Neural cell (in vitro differentiated cells): ENCODE data around the gene MAGI2. TPM values are rescaled to one million over a fixed set of nuclear protein-coding genes. Genes with fewer than 3 reads are reported as not detected.

Experiments
- H2AFZ ChIP-seq: fragments of 200-600, 300-800 bp; sonication (generic), shearing (Covaris generic); 2 replicates; pipeline ENCODE4 v1.6.0; 2014; ENCODE audit warnings: low read depth, mild to moderate bottlenecking, antibody characterized with exemption, low read length, moderate library complexity
- H3F3A ChIP-seq: fragments of 200-600 bp; shearing (Covaris generic); 2 replicates; pipeline ENCODE4 v1.6.1; 2016; ENCODE audit warnings: mild to moderate bottlenecking, moderate library complexity, mixed read lengths, antibody characterized with exemption, low read length; ENCODE audit not compliant: insufficient read depth, poor library complexity, severe bottlenecking
- H3K27ac ChIP-seq: fragments of 200-600, 300-800 bp; sonication (generic), shearing (Covaris generic); 2 replicates; pipeline ENCODE4 v1.5.1; 2014; ENCODE audit warnings: mild to moderate bottlenecking, low read length, moderate library complexity
- H3K27me3 ChIP-seq: fragments of 300-800, 200-600 bp; sonication (generic), shearing (Covaris generic); 2 replicates; pipeline ENCODE4 v1.6.0; 2014; ENCODE audit warnings: mild to moderate bottlenecking, low read depth, low read length, moderate library complexity; ENCODE audit not compliant: insufficient read depth
- H3K36me3 ChIP-seq: fragments of 300-800, 200-600 bp; sonication (generic), shearing (Covaris generic); 2 replicates; pipeline ENCODE4 v1.5.1; 2014; ENCODE audit warnings: mild to moderate bottlenecking, antibody characterized with exemption, low read length, moderate library complexity; ENCODE audit not compliant: insufficient read depth
- H3K4me2 ChIP-seq: fragments of 300-800, 200-600 bp; sonication (generic), shearing (Covaris generic); 2 replicates; pipeline ENCODE4 v1.6.0; 2014; ENCODE audit warnings: mild to moderate bottlenecking, low read length
- H3K4me3 ChIP-seq: fragments of 300-800, 200-600 bp; sonication (generic), shearing (Covaris generic); 2 replicates; pipeline ENCODE4 v1.5.1; 2014; ENCODE audit warnings: mild to moderate bottlenecking, low read length, moderate library complexity
- H3K79me2 ChIP-seq: fragments of 200-600 bp; shearing (Covaris generic); replicated peaks from 2 replicates; pipeline ENCODE4 v1.6.0; 2014; ENCODE audit warnings: mild to moderate bottlenecking, low read length, moderate library complexity; ENCODE audit not compliant: insufficient read depth
- H3K9ac ChIP-seq: fragments of 300-800, 200-600 bp; sonication (generic), shearing (Covaris generic); 2 replicates; pipeline ENCODE4 v1.6.1; 2016; ENCODE audit warnings: mild to moderate bottlenecking, low read length, mixed read lengths
- H3K9me2 ChIP-seq: fragments of 200-600 bp; shearing (Covaris generic); 2 replicates; pipeline ENCODE4 v1.6.1; 2016; ENCODE audit warnings: mild to moderate bottlenecking, low read length, mixed read lengths; ENCODE audit not compliant: insufficient read depth
- H3K9me3 ChIP-seq: fragments of 200-600, 300-800 bp; sonication (generic), shearing (Covaris generic); 2 replicates; pipeline ENCODE4 v1.6.1; 2016; ENCODE audit warnings: mild to moderate bottlenecking, mixed run types, low read length, moderate library complexity, mixed read lengths
- H4K20me1 ChIP-seq: fragments of 200-600 bp; shearing (Covaris generic); 2 replicates; pipeline ENCODE4 v1.6.1; 2016; ENCODE audit warnings: mild to moderate bottlenecking, mixed run types; ENCODE audit not compliant: insufficient read depth
- EP300 ChIP-seq: fragments of 450-650 bp; conservative IDR thresholded peaks from 2 replicates; pipeline ENCODE4 v1.6.1; 2014; ENCODE audit warnings: antibody characterized with exemption, mild to moderate bottlenecking, moderate library complexity; ENCODE audit not compliant: poor library complexity, severe bottlenecking
- EZH2 ChIP-seq: fragments of 200-600, 300-800 bp; shearing (Covaris generic), sonication (generic); IDR thresholded peaks from 2 replicates; pipeline ENCODE4 v1.6.1; 2014; ENCODE audit warnings: antibody characterized with exemption, low read length, borderline replicate concordance, mild to moderate bottlenecking; ENCODE audit not compliant: insufficient read depth, poor library complexity, severe bottlenecking
- MXI1 ChIP-seq: fragments of 450-650 bp; conservative IDR thresholded peaks from 2 replicates; pipeline ENCODE4 v1.6.1; 2014; ENCODE audit warnings: antibody characterized with exemption, mild to moderate bottlenecking; ENCODE audit not compliant: poor library complexity, severe bottlenecking
- POLR2AphosphoS5 ChIP-seq: IDR thresholded peaks from 2 replicates; pipeline ENCODE4 v1.6.1; 2012
- RAD21 ChIP-seq: fragments of 450-650 bp; conservative IDR thresholded peaks from 2 replicates; pipeline ENCODE4 v1.6.1; 2014; ENCODE audit warnings: antibody characterized with exemption, mild to moderate bottlenecking, moderate library complexity
- SMC3 ChIP-seq: fragments of 450-650 bp; conservative IDR thresholded peaks from 2 replicates; pipeline ENCODE4 v1.6.1; 2014; ENCODE audit warnings: antibody characterized with exemption, mild to moderate bottlenecking, moderate library complexity; ENCODE audit not compliant: poor library complexity
- TAF1 ChIP-seq: IDR thresholded peaks from 2 replicates; pipeline ENCODE4 v1.6.1; 2012; ENCODE audit warnings: low read depth
- polyA plus RNA-seq: library from polyadenylated mRNA; depleted of rRNA; stranded (reverse); fragments of >200 nt; gene quantifications from 2 replicates; pipeline ENCODE4 v1.2.3, GENCODE V29; 2014
- TF ChIP-seq, protein P1 (sequence below): IDR thresholded peaks from 2 replicates; pipeline ENCODE4 v1.6.1; 2012; ENCODE audit warnings: borderline replicate concordance
- TF ChIP-seq, protein P2 (sequence below): fragments of 450-650 bp; IDR thresholded peaks from 2 replicates; pipeline ENCODE4 v1.5.1; 2014; ENCODE audit warnings: antibody characterized with exemption, mild to moderate bottlenecking, moderate library complexity; ENCODE audit not compliant: poor library complexity, severe bottlenecking

The MAGI2 gene
- polyA plus RNA-seq, 1 donor from 2014 or later: 19.3 TPM

DNA sequence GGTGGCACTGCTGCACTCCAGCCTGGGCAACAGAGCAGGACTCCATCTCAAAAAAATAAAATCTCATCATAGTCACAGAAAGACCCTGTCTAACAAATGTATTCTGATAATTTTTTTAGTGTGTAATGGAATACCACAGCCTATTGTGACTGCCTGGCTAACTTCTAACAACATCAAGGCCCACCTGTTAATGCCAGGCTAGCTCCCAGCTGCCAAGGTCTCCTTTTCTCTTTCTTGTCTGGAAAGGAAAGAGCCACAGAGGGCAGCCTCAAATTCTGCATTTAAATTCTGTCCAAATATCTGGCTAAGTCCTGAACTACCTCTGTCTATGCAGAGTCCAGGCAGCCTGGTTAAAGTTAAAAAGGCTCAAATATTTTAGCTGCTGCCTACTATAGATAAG is 700.9 kb downstream of the MAGI2 start (continued):
- TF ChIP-seq, protein P1, sequence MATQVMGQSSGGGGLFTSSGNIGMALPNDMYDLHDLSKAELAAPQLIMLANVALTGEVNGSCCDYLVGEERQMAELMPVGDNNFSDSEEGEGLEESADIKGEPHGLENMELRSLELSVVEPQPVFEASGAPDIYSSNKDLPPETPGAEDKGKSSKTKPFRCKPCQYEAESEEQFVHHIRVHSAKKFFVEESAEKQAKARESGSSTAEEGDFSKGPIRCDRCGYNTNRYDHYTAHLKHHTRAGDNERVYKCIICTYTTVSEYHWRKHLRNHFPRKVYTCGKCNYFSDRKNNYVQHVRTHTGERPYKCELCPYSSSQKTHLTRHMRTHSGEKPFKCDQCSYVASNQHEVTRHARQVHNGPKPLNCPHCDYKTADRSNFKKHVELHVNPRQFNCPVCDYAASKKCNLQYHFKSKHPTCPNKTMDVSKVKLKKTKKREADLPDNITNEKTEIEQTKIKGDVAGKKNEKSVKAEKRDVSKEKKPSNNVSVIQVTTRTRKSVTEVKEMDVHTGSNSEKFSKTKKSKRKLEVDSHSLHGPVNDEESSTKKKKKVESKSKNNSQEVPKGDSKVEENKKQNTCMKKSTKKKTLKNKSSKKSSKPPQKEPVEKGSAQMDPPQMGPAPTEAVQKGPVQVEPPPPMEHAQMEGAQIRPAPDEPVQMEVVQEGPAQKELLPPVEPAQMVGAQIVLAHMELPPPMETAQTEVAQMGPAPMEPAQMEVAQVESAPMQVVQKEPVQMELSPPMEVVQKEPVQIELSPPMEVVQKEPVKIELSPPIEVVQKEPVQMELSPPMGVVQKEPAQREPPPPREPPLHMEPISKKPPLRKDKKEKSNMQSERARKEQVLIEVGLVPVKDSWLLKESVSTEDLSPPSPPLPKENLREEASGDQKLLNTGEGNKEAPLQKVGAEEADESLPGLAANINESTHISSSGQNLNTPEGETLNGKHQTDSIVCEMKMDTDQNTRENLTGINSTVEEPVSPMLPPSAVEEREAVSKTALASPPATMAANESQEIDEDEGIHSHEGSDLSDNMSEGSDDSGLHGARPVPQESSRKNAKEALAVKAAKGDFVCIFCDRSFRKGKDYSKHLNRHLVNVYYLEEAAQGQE: no peak

DNA sequence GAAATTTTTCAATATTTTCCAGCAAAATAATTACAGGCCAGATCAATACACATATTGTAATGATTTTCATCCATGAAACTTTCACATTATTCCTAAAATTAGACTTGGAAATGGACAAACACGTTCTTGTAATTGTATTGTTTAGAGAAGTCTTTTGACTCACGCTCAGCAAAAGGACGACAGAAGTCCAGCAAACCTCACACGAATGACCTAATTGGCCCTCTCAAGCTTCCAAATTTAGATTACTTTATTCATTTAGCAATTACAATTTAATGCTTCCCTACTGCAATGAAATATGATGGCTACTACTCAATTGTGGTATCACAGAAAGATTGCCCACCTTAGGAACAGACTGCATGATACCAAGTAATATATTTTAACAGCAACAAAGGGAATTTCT is 702.2 kb downstream of the MAGI2 start:
- Histone ChIP-seq H3K9ac (no peak overlapping the region), H3K27ac (no peak overlapping the region), H3F3A (no peaks in the 10 kb centered on the region), H2AFZ (no peak overlapping the region), H3K27me3 (no peaks in the 10 kb centered on the region), H3K79me2 (peaks cover 51% of the 10 kb centered on the region), H3K4me2 (no peak overlapping the region), H3K9me3 (no peaks in the 10 kb centered on the region), H4K20me1 (no peaks in the 10 kb centered on the region), H3K36me3 (no peaks in the 10 kb centered on the region), H3K4me3 (no peak overlapping the region), H3K9me2 (no peaks in the 10 kb centered on the region)
- TF ChIP-seq, protein P2, sequence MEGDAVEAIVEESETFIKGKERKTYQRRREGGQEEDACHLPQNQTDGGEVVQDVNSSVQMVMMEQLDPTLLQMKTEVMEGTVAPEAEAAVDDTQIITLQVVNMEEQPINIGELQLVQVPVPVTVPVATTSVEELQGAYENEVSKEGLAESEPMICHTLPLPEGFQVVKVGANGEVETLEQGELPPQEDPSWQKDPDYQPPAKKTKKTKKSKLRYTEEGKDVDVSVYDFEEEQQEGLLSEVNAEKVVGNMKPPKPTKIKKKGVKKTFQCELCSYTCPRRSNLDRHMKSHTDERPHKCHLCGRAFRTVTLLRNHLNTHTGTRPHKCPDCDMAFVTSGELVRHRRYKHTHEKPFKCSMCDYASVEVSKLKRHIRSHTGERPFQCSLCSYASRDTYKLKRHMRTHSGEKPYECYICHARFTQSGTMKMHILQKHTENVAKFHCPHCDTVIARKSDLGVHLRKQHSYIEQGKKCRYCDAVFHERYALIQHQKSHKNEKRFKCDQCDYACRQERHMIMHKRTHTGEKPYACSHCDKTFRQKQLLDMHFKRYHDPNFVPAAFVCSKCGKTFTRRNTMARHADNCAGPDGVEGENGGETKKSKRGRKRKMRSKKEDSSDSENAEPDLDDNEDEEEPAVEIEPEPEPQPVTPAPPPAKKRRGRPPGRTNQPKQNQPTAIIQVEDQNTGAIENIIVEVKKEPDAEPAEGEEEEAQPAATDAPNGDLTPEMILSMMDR: no peak

DNA sequence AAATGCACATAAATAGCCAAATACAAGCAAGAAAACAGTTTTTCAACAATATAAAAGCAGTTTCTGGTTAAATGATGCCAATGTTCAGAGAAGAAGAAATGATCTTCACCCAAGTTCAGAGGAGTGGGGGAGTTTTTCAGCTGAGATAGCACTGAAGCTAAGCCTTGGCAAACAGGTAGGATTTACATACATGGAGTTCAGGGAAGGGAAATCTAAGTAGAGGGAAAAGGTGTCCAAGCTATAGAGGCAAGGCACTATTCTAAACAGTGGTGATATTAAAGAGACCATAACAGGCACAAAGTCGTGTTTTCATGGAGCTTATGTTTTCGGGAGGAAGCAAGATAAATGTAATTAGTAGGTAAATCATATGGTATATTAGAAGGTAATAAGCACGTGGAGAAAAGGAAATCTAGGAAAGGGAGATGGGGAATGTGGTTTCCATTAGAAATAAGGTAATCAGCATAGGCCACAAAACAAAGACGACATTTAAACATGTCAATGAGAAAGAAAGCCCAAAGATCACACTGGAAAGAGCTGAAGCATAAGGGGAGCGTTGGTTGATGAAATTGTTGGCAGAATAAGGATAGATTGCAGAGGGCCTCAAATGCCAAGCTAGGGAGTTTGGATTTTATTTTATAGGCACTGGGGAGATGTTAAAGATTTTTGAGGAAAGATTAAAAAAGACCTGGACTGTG is 704.3 kb downstream of the MAGI2 start:
- Histone ChIP-seq H3K36me3 (no peaks in the 10 kb centered on the region), H3K9me3 (no peaks in the 10 kb centered on the region), H2AFZ (no peak overlapping the region), H3K27me3 (no peaks in the 10 kb centered on the region), H3K79me2 (peaks cover 66% of the 10 kb centered on the region), H3K9me2 (no peaks in the 10 kb centered on the region), H3K4me3 (no peak overlapping the region), H3K4me2 (no peak overlapping the region), H3F3A (no peaks in the 10 kb centered on the region), H4K20me1 (no peaks in the 10 kb centered on the region), H3K27ac (no peak overlapping the region), H3K9ac (no peak overlapping the region)
- TF ChIP-seq TAF1 (no peak), RAD21 (no peak), EP300 (no peak), MXI1 (no peak), EZH2 (no peak), SMC3 (no peak), POLR2AphosphoS5 (no peak)
- TF ChIP-seq, protein P2: no peak
- TF ChIP-seq, protein P1: no peak
